Common myeloid progenitor, CD34-positive (primary cell): Measurements from ENCODE around the gene MNX1.
A peak's percentile ranks its signal among the peaks of the same experiment; 100 is the strongest.

Experiments used
- CTCF ChIA-PET: fragments of 350-600 bp; sonication (Branson Sonifier 250); formaldehyde crosslinking; loops from one replicate; lab custom pipeline; 2021; ENCODE audit warnings: antibody characterized with exemption; lab: Charles Lee
- POLR2A ChIA-PET: fragments of 350-600 bp; sonication (Branson Sonifier 250); formaldehyde crosslinking; loops from one replicate; lab custom pipeline; 2021; ENCODE audit warnings: antibody characterized with exemption; lab: Charles Lee
- DNase-seq, 3 donors: peaks; one replicate each; pipeline versions ENCODE4 v3.0.0 to v3.0.0-alpha.2; 2013
- H3K27ac ChIP-seq, 2 experiments: 1 replicate in 1 of 2; 2 replicates in 1 of 2; pipeline ENCODE4 v1.7.0; 2013; ENCODE audit warnings: inconsistent platforms in 2 of 2, low read length in 2 of 2, mild to moderate bottlenecking in 2 of 2, low read depth in 1 of 2, moderate library complexity in 1 of 2; ENCODE audit not compliant: severe bottlenecking in 2 of 2, insufficient read depth in 1 of 2, poor library complexity in 1 of 2
- H3K27me3 ChIP-seq, 5 experiments: replicated peaks in 2 of 5; 1 replicate in 3 of 5; 2 replicates in 2 of 5; pipeline versions ENCODE4 v1.6.1 to v1.7.0; 2013; ENCODE audit warnings: low read length in 4 of 5, mild to moderate bottlenecking in 2 of 5, moderate library complexity in 2 of 5, inconsistent platforms in 1 of 5; ENCODE audit not compliant: insufficient read depth in 5 of 5, control insufficient read depth in 4 of 5
- H3K36me3 ChIP-seq, 4 experiments: 1 replicate in 2 of 4; 2 replicates in 2 of 4; pipeline versions ENCODE4 v1.6.1 to v1.7.0; 2013; ENCODE audit warnings: low read length in 3 of 4, control low read depth in 1 of 4, mild to moderate bottlenecking in 1 of 4; ENCODE audit not compliant: control insufficient read depth in 4 of 4, insufficient read depth in 4 of 4
- H3K4me1 ChIP-seq, 4 experiments: 1 replicate in 3 of 4; 2 replicates in 1 of 4; pipeline versions ENCODE4 v1.6.1 to v1.7.1; 2013; ENCODE audit warnings: low read length in 3 of 4, mild to moderate bottlenecking in 3 of 4, control low read depth in 1 of 4, inconsistent platforms in 1 of 4, moderate library complexity in 1 of 4; ENCODE audit not compliant: control insufficient read depth in 4 of 4, insufficient read depth in 4 of 4; ENCODE audit errors: control extremely low read depth in 1 of 4
- H3K4me3 ChIP-seq, 7 experiments: 1 replicate in 4 of 7; 2 replicates in 3 of 7; pipeline versions ENCODE4 v1.5.1 to v1.7.0; 2013; ENCODE audit warnings: mild to moderate bottlenecking in 7 of 7, low read length in 6 of 7, moderate library complexity in 6 of 7, inconsistent platforms in 2 of 7, low read depth in 2 of 7, control low read depth in 1 of 7; ENCODE audit not compliant: insufficient read depth in 4 of 7, control insufficient read depth in 1 of 7; ENCODE audit errors: extremely low read depth in 1 of 7
- H3K9me3 ChIP-seq, 5 experiments: 1 replicate in 4 of 5; 2 replicates in 1 of 5; pipeline versions ENCODE4 v1.6.1 to v1.7.1; 2013; ENCODE audit warnings: low read length in 4 of 5, mild to moderate bottlenecking in 2 of 5, inconsistent platforms in 1 of 5, low read depth in 1 of 5, moderate library complexity in 1 of 5; ENCODE audit not compliant: control insufficient read depth in 4 of 5, insufficient read depth in 2 of 5; ENCODE audit errors: control extremely low read depth in 1 of 5
- WGBS: methylation state at CpG from one replicate; pipeline ENCODE4 v1.1.5; 2013; ENCODE audit not compliant: insufficient coverage; 5-methylcytosine and 5-hydroxymethylcytosine counted together

The MNX1 gene

GRCh38 chr7:157009778-157010587 lies 480 bp downstream of the MNX1 start:
- H3K4me1 ChIP-seq = peaks cover 0 to 33% (median 19%) of the 10 kb centered on the region in 4 experiments
- WGBS = 0% methylated on average over 104 of the region's 130 CpGs
- H3K36me3 ChIP-seq = no peaks in the 10 kb centered on the region
- POLR2A ChIA-PET = no interaction called here
- CTCF ChIA-PET = no interaction called here
- H3K27me3 ChIP-seq = peaks cover 21 to 97% (median 65%) of the 10 kb centered on the region in 5 experiments
- no peaks in the 10 kb centered on the region for H3K9me3 ChIP-seq
- peak overlapping the region in 6 of 7 experiments; percentile 23 to 74 (median 54) for H3K4me3 ChIP-seq
- no peak for DNase-seq
- no peak overlapping the region for H3K27ac ChIP-seq

DNA sequence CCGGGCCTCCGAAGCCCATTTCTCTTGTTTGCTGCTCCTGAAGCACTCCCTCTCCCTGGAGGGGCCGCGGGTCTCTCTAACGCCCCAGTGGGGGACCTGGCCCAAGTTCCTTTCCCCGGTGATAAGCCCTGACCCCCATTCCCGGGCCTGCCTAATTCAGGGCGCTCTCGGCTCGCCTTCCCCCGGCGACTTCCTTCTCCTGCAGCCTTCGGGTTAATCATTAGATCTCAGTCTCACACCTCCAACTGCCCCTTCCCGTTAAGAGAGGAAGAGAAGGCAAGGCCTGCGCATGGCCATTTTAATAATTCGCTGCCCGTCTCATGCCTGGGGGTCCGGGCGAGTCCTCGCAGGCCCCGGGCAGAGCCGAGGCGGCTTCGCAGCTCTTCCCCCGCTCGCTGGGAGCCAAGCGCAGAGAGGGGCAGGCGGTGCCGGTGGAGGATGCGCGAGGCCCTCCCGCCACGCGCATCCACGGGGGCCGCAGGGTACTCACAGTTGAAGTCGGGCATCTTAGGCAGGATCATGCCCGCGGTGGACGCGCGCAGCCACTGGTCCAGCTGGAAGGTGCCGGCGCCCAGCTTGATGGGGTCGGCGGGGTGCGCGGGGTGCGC lies 1.2 kb downstream of the MNX1 start:
- Histone ChIP-seq H3K27ac (no peak overlapping the region), H3K36me3 (no peaks in the 10 kb centered on the region), H3K9me3 (no peaks in the 10 kb centered on the region), H3K4me1 (peaks cover 0 to 38% (median 21%) of the 10 kb centered on the region in 4 experiments), H3K4me3 (peak overlapping the region in 1 of 7 experiments; percentile 36), H3K27me3 (peaks cover 16 to 97% (median 66%) of the 10 kb centered on the region in 5 experiments)
- WGBS = 1% methylated on average over 44 of the region's 49 CpGs
- ChIA-PET CTCF (no interaction called here), POLR2A (no interaction called here)
- DNase-seq = no peak

GRCh38 chr7:157008206-157009169 lies 2.0 kb downstream of the MNX1 start:
- ChIA-PET CTCF (interaction anchor here (1.3 kb wide), 1 partner anchor 8 kb away, joined by 3 read pairs; no protein-coding TSS in a partner anchor), POLR2A (no interaction called here)
- Histone ChIP-seq H3K4me1 (peaks cover 0 to 42% (median 23%) of the 10 kb centered on the region in 4 experiments), H3K9me3 (no peaks in the 10 kb centered on the region), H3K27ac (no peak overlapping the region), H3K27me3 (peaks cover 11 to 97% (median 61%) of the 10 kb centered on the region in 5 experiments), H3K36me3 (no peaks in the 10 kb centered on the region), H3K4me3 (no peak overlapping the region)
- 11% methylated on average over 23 of the region's 35 CpGs for WGBS
- no peak for DNase-seq

GRCh38 chr7:157007470-157008066 lies 2.9 kb downstream of the MNX1 start:
- no peak for DNase-seq
- Histone ChIP-seq H3K36me3 (no peaks in the 10 kb centered on the region), H3K4me3 (no peak overlapping the region), H3K27me3 (peaks cover 8 to 97% (median 59%) of the 10 kb centered on the region in 5 experiments), H3K9me3 (no peaks in the 10 kb centered on the region), H3K27ac (no peak overlapping the region), H3K4me1 (peaks cover 0 to 42% (median 23%) of the 10 kb centered on the region in 4 experiments)
- WGBS = 14% methylated on average over 13 of the region's 18 CpGs
- CTCF ChIA-PET = interaction anchor here (1.3 kb wide), 1 partner anchor 9 kb away, joined by 3 read pairs; no protein-coding TSS in a partner anchor
- POLR2A ChIA-PET = no interaction called here

GRCh38 chr7:157006829-157007469 lies 3.5 kb downstream of the MNX1 start:
- 0% methylated on average over 2 of the region's 7 CpGs for WGBS
- CTCF ChIA-PET = no interaction called here
- no peak for DNase-seq
- H3K27me3 ChIP-seq = peaks cover 8 to 97% (median 61%) of the 10 kb centered on the region in 5 experiments
- H3K36me3 ChIP-seq = no peaks in the 10 kb centered on the region
- H3K9me3 ChIP-seq = no peaks in the 10 kb centered on the region
- H3K4me3 ChIP-seq = no peak overlapping the region
- peaks cover 0 to 42% (median 23%) of the 10 kb centered on the region in 4 experiments for H3K4me1 ChIP-seq
- H3K27ac ChIP-seq = no peak overlapping the region
- POLR2A ChIA-PET = no interaction called here

- ChIA-PET CTCF (interaction anchor here (1.2 kb wide), 1 partner anchor 37 kb away, joined by 3 read pairs; no protein-coding TSS in a partner anchor), POLR2A (no interaction called here)
- H3K27ac ChIP-seq = no peak overlapping the region
- peaks cover 6 to 97% (median 58%) of the 10 kb centered on the region in 5 experiments for H3K27me3 ChIP-seq
- H3K4me3 ChIP-seq = no peak overlapping the region
- H3K9me3 ChIP-seq = no peaks in the 10 kb centered on the region
- 4% methylated on average over 31 of the region's 39 CpGs for WGBS
- DNase-seq = no peak
- no peaks in the 10 kb centered on the region for H3K36me3 ChIP-seq
- peaks cover 0 to 39% (median 20%) of the 10 kb centered on the region in 4 experiments for H3K4me1 ChIP-seq
These were observed 4.2 kb downstream of the MNX1 start for GRCh38 chr7:157006205-157006747.
